Naive thymus-derived CD4-positive, alpha-beta T cell (primary cell): ENCODE results near the gene PCK2. TPM values are rescaled to one million over a fixed set of nuclear protein-coding genes. Genes with fewer than 3 reads are reported as not detected.

Source experiments
- ATAC-seq: fragments of 150-1000 bp; cut with Tn5 transposase; 2 replicates; pipeline ENCODE4 v1.10.0; 2021; ENCODE audit warnings: mild to moderate bottlenecking, moderate library complexity
- CTCF ChIA-PET: fragments of 350-600 bp; sonication (Branson Sonifier 250); formaldehyde crosslinking; loops from one replicate; lab custom pipeline; 2021; ENCODE audit warnings: antibody characterized with exemption; lab: Charles Lee
- POLR2A ChIA-PET: fragments of 350-600 bp; sonication (Branson Sonifier 250); formaldehyde crosslinking; loops from one replicate; lab custom pipeline; 2021; ENCODE audit warnings: antibody characterized with exemption, inconsistent platforms; lab: Charles Lee
- DNase-seq, 9 donors: peaks; one replicate each; pipeline versions ENCODE4 v3.0.0 to v3.0.0-alpha.2; 2020 to 2022; ENCODE audit warnings: mixed read lengths in 1 of 9
- H3K27ac ChIP-seq: one replicate; pipeline ENCODE4 v1.7.0; 2013; ENCODE audit warnings: mild to moderate bottlenecking, low read depth, low read length, moderate library complexity
- H3K27me3 ChIP-seq, 2 donors: one replicate each; pipeline ENCODE4 v1.7.0; 2013; ENCODE audit warnings: low read length in 2 of 2, mild to moderate bottlenecking in 2 of 2, moderate library complexity in 2 of 2; ENCODE audit not compliant: control insufficient read depth in 2 of 2, insufficient read depth in 2 of 2
- H3K36me3 ChIP-seq, 3 experiments: 1 replicate in 2 of 3; 2 replicates in 1 of 3; pipeline ENCODE4 v1.7.0; 2013; ENCODE audit warnings: low read length in 3 of 3, mild to moderate bottlenecking in 3 of 3, moderate library complexity in 1 of 3; ENCODE audit not compliant: insufficient read depth in 3 of 3, control insufficient read depth in 2 of 3
- H3K4me1 ChIP-seq, 2 donors: one replicate each; pipeline ENCODE4 v1.7.0; 2013; ENCODE audit warnings: low read length in 2 of 2, mild to moderate bottlenecking in 2 of 2, moderate library complexity in 1 of 2; ENCODE audit not compliant: control insufficient read depth in 2 of 2, insufficient read depth in 2 of 2
- H3K4me3 ChIP-seq: 2 replicates; pipeline ENCODE4 v1.7.0; 2013; ENCODE audit warnings: mild to moderate bottlenecking, low read length
- H3K9me3 ChIP-seq, 3 experiments: 1 replicate in 2 of 3; 2 replicates in 1 of 3; pipeline ENCODE4 v1.7.0; 2013; ENCODE audit warnings: low read length in 3 of 3; ENCODE audit not compliant: control insufficient read depth in 2 of 3
- H3K27ac Mint-ChIP-seq, 9 donors: one replicate each; pipeline ENCODE4 v1.8.0; 2020 to 2022; ENCODE audit warnings: mixed read lengths in 9 of 9, mild to moderate bottlenecking in 8 of 9, moderate library complexity in 5 of 9, inconsistent platforms in 2 of 9
- H3K27me3 Mint-ChIP-seq, 5 donors: one replicate each; pipeline ENCODE4 v1.8.0; 2021 to 2022; ENCODE audit warnings: mixed read lengths in 5 of 5, mild to moderate bottlenecking in 1 of 5
- H3K36me3 Mint-ChIP-seq, 5 donors: one replicate each; pipeline ENCODE4 v1.8.0; 2020 to 2022; ENCODE audit warnings: mixed read lengths in 5 of 5, mild to moderate bottlenecking in 3 of 5, inconsistent platforms in 1 of 5
- H3K4me1 Mint-ChIP-seq, 7 donors: one replicate each; pipeline ENCODE4 v1.8.0; 2020 to 2022; ENCODE audit warnings: mixed read lengths in 7 of 7, mild to moderate bottlenecking in 3 of 7, inconsistent platforms in 1 of 7
- H3K4me3 Mint-ChIP-seq, 10 donors: one replicate each; pipeline ENCODE4 v1.8.0; 2020 to 2022; ENCODE audit warnings: mild to moderate bottlenecking in 10 of 10, mixed read lengths in 10 of 10, moderate library complexity in 6 of 10, inconsistent platforms in 2 of 10
- H3K9me3 Mint-ChIP-seq, 11 donors: one replicate each; pipeline ENCODE4 v1.8.0; 2020 to 2022; ENCODE audit warnings: mixed read lengths in 11 of 11, mild to moderate bottlenecking in 4 of 11, inconsistent platforms in 1 of 11, moderate library complexity in 1 of 11
- intact Hi-C, 2 donors: fragments of 100-400 bp; cut with micrococcal nuclease; formaldehyde crosslinking; loops; one replicate each; pipeline ENCODE4 v1.15.1; 2023
- polyA plus RNA-seq, 2 donors: library from polyadenylated mRNA; unstranded; fragments of 300-500 nt; fragmentation: Illumina TruSeq; gene quantifications; one replicate each; pipeline ENCODE4 v1.2.3, GENCODE V29; 2021
- total RNA-seq, 6 experiments: library from RNA in 5 of 6; stranded (reverse) in 5 of 6; gene quantifications; 1 replicate in 5 of 6; 2 replicates in 1 of 6; pipeline ENCODE4 v1.2.3 and lab custom pipeline; 2021 to 2026

The PCK2 gene
- total and polyA plus RNA-seq, 7 experiments from 2014 or later: 7.2 to 56.2 (median 14.4) TPM

DNA sequence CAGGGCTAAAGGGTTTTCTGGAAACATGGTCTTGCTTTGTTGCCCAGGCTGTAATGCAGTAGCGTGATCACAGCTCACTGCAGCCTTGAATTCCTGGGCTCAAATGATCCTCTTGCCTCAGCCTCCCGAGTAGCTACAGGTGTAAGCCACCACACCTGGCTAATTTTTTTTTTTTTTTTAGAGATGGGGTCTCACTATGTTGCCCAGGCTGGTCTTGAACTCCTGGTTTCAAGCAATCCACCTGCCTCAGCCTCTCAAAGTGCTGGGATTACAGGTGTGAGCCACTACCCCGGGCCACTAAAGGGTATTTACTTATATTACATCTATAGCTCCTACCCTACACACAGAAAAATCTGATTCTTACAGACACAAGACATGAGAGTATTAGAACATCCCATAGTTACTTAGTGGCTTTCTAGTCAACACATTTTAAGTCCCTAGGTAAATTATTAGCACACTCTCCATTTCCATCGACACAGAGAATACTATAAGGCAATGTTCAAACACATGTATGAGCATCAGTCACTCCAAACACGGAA lies 14.3 kb downstream of the PCK2 start:
- Mint-ChIP-seq H3K4me1 (peaks cover 9 to 28% (median 13%) of the 10 kb centered on the region in 7 donors), H3K9me3 (peaks cover 0 to 2% (median 0%) of the 10 kb centered on the region in 11 donors), H3K4me3 (peak overlapping the region; percentile 3 to 68 (median 46)), H3K27me3 (no peaks in the 10 kb centered on the region), H3K36me3 (peaks cover 3 to 23% (median 13%) of the 10 kb centered on the region in 5 donors), H3K27ac (peak overlapping the region; percentile 90 to 97 (median 94))
- no peaks in the 10 kb centered on the region for H3K27me3 ChIP-seq
- peaks cover 0 to 4% (median 0%) of the 10 kb centered on the region in 3 experiments for H3K36me3 ChIP-seq
- ATAC-seq (peak; percentile 21), DNase-seq (no peak)
- ChIA-PET CTCF (interaction anchor here (0.7 to 11.7 kb wide), 26 partner anchors 8 to 610 kb away, joined by 3 to 246 read pairs (median 4); partner anchors contain the start of genes CARMIL3, EMC9, IRF9 and MDP1), POLR2A (interaction anchor here (0.6 to 6.7 kb wide), 17 partner anchors 13 to 1529 kb away, joined by 3 to 85 read pairs (median 6); partner anchors contain the start of genes CARMIL3, CHMP4A, EMC9 and IRF9)
- intact Hi-C loops: loop anchor here (1.0 to 2.0 kb wide), 6 partner anchors 14 to 188 kb away; partner anchors contain the start of gene PCK2 (in 1 of the 2)
- H3K4me1 ChIP-seq: peaks cover 11 to 12% of the 10 kb centered on the region in 2 donors
- H3K4me3 ChIP-seq: no peak overlapping the region
- peak overlapping the region; percentile 66 for H3K27ac ChIP-seq
- H3K9me3 ChIP-seq: no peaks in the 10 kb centered on the region

DNA sequence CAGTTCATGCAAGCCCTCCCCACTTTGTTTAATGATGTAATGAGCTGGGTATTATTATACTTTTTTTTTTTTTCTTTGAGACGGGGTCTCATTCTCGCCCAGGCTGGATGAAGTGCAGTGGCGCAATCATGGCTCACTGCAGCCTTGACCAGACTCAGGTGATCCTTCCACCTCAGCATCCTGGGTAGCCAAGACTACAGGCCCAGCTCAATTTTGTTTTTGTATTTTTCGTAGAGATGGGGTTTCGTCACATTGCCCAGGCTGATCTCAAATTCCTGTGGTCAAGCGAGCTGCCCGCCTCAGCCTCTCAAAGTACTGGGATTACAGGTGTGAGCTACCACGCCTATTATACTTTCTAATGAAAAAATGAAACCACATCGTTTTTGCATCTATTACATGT lies 15.9 kb downstream of the PCK2 start:
- peaks cover 9 to 31% (median 13%) of the 10 kb centered on the region in 7 donors for H3K4me1 Mint-ChIP-seq
- intact Hi-C loops: loop anchor here (10.0 kb wide), 4 partner anchors 555 to 1015 kb away; partner anchors contain the start of genes ACIN1 (in 2 of the 2), C14orf119 (in 2 of the 2), BCL2L2 (in 1 of the 2) and PPP1R3E (in 1 of the 2)
- no peak for ATAC-seq

DNA sequence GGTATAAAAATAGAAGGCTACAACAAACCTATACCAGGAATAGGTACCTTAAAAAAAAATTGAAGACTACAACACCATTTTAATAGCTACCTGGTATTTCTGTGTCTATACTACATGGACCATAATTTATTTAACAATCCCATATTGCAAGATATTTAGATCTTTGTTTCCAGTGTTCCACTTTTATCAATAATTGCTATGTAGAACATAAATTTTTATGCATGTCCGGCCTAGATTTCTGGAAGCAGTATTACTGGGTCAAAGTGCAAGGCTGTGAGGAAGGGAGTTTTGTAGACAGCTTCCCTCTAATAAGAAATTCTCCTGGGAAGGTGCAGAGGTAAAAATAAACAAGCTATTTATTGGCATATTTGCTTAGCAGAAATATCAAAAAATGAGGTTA lies 16.4 kb downstream of the PCK2 start:
- H3K4me3 ChIP-seq: no peak overlapping the region
- ATAC-seq: no peak
- POLR2A ChIA-PET: interaction anchor here (0.6 to 6.7 kb wide), 12 partner anchors 14 to 335 kb away, joined by 3 to 58 read pairs (median 5); partner anchors contain the start of genes CHMP4A, CIDEB, EMC9 and IRF9
- peaks cover 14 to 35% (median 17%) of the 10 kb centered on the region in 7 donors for H3K4me1 Mint-ChIP-seq
- intact Hi-C loops: loop anchor here (10.0 kb wide), 4 partner anchors 556 to 1016 kb away; partner anchors contain the start of genes ACIN1 (in 2 of the 2), C14orf119 (in 2 of the 2), BCL2L2 (in 1 of the 2) and PPP1R3E (in 1 of the 2)
- no peaks in the 10 kb centered on the region for H3K27me3 ChIP-seq
- peaks cover 0 to 6% (median 0%) of the 10 kb centered on the region in 11 donors for H3K9me3 Mint-ChIP-seq
- H3K27ac ChIP-seq: no peak overlapping the region
- peaks cover 0 to 7% (median 0%) of the 10 kb centered on the region in 3 experiments for H3K36me3 ChIP-seq
- DNase-seq: no peak
- peaks cover 0 to 3% (median 0%) of the 10 kb centered on the region in 5 donors for H3K27me3 Mint-ChIP-seq
- peaks cover 0 to 10% (median 4%) of the 10 kb centered on the region in 5 donors for H3K36me3 Mint-ChIP-seq
- no peak overlapping the region for H3K4me3 Mint-ChIP-seq
- peak overlapping the region in 6 of 9 donors; percentile 7 to 83 (median 54) for H3K27ac Mint-ChIP-seq
- no peaks in the 10 kb centered on the region for H3K9me3 ChIP-seq
- peaks cover 11 to 15% of the 10 kb centered on the region in 2 donors for H3K4me1 ChIP-seq
- CTCF ChIA-PET: interaction anchor here (0.5 to 11.7 kb wide), 8 partner anchors 17 to 102 kb away, joined by 3 to 246 read pairs (median 9); partner anchors contain the start of genes CARMIL3, IRF9, PCK2 and PSME1

More for the DNA sequence above, 15.9 kb downstream of the PCK2 start:
- Histone ChIP-seq H3K4me1 (peaks cover 11 to 14% of the 10 kb centered on the region in 2 donors), H3K27me3 (no peaks in the 10 kb centered on the region), H3K27ac (no peak overlapping the region), H3K9me3 (no peaks in the 10 kb centered on the region), H3K4me3 (no peak overlapping the region), H3K36me3 (peaks cover 0 to 7% (median 0%) of the 10 kb centered on the region in 3 experiments)
- no peak for DNase-seq
- Mint-ChIP-seq H3K27ac (peak overlapping the region in 2 of 9 donors; percentile 92), H3K36me3 (peaks cover 0 to 9% (median 2%) of the 10 kb centered on the region in 5 donors), H3K9me3 (peaks cover 0 to 6% (median 0%) of the 10 kb centered on the region in 11 donors), H3K4me3 (no peak overlapping the region), H3K27me3 (peaks cover 0 to 3% (median 0%) of the 10 kb centered on the region in 5 donors)
- POLR2A ChIA-PET: interaction anchor here (0.6 to 6.7 kb wide), 15 partner anchors 8 to 1509 kb away, joined by 3 to 58 read pairs (median 4); partner anchors contain the start of genes CIDEB, EMC9, IRF9 and MDP1
- CTCF ChIA-PET: interaction anchor here (0.5 to 11.7 kb wide), 15 partner anchors 9 to 517 kb away, joined by 3 to 246 read pairs (median 4); partner anchors contain the start of genes CARMIL3, IRF9, MDP1 and PCK2

DNA sequence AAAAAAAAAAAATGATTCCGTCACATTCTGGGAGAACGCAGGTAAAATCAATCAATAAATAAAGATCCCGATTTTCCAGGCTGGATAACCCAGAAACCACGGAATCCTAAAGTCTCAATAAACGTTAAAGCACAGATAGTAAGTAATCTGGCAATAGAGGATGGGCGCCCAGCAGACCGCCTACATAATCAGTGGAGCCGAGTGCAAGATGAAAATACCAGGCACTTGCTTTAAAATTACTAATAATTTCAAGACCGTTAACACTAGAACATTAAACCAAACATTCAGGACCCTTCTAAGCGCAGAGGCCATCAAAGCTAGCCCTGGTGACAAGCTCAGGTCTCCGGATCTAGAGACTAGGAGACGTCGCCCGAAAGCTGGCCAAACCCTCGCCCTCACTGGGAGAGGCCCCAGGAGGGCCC lies 19.3 kb downstream of the PCK2 start:
- intact Hi-C loops: loop anchor here (1.0 to 10.0 kb wide), 5 partner anchors 99 to 1019 kb away; partner anchors contain the start of genes ACIN1 (in 2 of the 2), C14orf119 (in 2 of the 2), BCL2L2 (in 1 of the 2) and PPP1R3E (in 1 of the 2)
- Histone ChIP-seq H3K27me3 (no peaks in the 10 kb centered on the region), H3K27ac (peak overlapping the region; percentile 93), H3K9me3 (no peaks in the 10 kb centered on the region), H3K4me3 (peak overlapping the region; percentile 99), H3K36me3 (peaks cover 0 to 25% (median 17%) of the 10 kb centered on the region in 3 experiments), H3K4me1 (peaks cover 27 to 28% of the 10 kb centered on the region in 2 donors)
- peak overlapping the region; percentile 93 to 100 (median 96) for H3K4me3 Mint-ChIP-seq
- DNase-seq (peak in 1 of 9 donors; percentile 19), ATAC-seq (no peak)
- H3K27me3 Mint-ChIP-seq: peaks cover 0 to 3% (median 0%) of the 10 kb centered on the region in 5 donors
- H3K27ac Mint-ChIP-seq: peak overlapping the region; percentile 96 to 100 (median 99)
- H3K36me3 Mint-ChIP-seq: peaks cover under 1 to 26% (median 15%) of the 10 kb centered on the region in 5 donors
- POLR2A ChIA-PET: interaction anchor here (0.8 to 15.5 kb wide), 20 partner anchors 10 to 812 kb away, joined by 3 to 298 read pairs (median 12); partner anchors contain the start of genes CARMIL3, CHMP4A, EMC9 and FITM1
- CTCF ChIA-PET: interaction anchor here (0.7 to 3.8 kb wide), 6 partner anchors 9 to 56 kb away, joined by 3 to 19 read pairs (median 10); partner anchors contain the start of genes EMC9, IRF9, PSME2 and RNF31
- H3K4me1 Mint-ChIP-seq: peaks cover 25 to 44% (median 39%) of the 10 kb centered on the region in 7 donors
- peaks cover 0 to 6% (median 0%) of the 10 kb centered on the region in 11 donors for H3K9me3 Mint-ChIP-seq

DNA sequence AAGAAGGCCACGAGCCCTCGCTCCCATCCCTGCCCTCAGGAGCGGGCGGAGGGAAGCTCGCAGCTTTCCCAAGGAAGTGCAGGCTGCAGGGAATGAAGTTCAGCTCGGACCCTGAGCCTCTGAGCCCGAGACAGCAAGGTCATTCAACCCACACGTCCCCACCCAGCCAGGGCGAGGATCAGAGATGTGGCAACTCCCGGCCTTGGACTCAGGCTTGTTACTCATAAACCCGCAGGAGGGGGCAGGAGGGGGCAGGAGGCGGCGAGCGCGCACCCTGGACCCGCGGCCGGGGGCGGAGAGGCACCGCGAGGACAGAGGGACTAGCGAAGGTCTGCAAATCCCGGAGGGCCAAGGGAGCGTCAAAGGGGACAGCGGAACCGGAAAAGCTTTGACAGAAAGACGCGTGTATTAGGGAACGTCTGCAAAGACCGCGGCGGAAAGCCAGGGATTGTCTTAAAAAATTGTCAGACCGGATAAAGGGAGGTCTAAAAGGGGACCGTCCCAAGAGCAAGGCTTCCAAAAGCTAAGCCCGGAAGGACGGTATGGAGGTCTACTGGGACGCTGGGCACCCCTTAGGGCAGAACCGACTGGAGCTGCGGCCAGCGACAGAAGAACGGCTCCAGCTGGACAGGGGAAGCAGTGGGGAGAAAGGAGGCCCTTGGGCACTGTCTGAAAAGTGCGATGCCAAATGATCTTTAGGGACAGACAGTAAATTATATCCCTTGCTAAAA lies 19.9 kb downstream of the PCK2 start:
- H3K36me3 Mint-ChIP-seq: peaks cover 5 to 32% (median 20%) of the 10 kb centered on the region in 5 donors
- peaks cover 0 to 6% (median 0%) of the 10 kb centered on the region in 11 donors for H3K9me3 Mint-ChIP-seq
- H3K4me1 ChIP-seq: peaks cover 22 to 23% of the 10 kb centered on the region in 2 donors
- POLR2A ChIA-PET: interaction anchor here (0.6 to 15.5 kb wide), 39 partner anchors 10 to 813 kb away, joined by 3 to 298 read pairs (median 5); partner anchors contain the start of genes CARMIL3, CBLN3, CHMP4A and EMC9
- peak in 5 of 9 donors; percentile 62 to 89 (median 83) for DNase-seq
- peaks cover 0 to 3% (median 0%) of the 10 kb centered on the region in 5 donors for H3K27me3 Mint-ChIP-seq
- H3K9me3 ChIP-seq: no peaks in the 10 kb centered on the region
- CTCF ChIA-PET: interaction anchor here (0.5 to 3.8 kb wide), 13 partner anchors 9 to 128 kb away, joined by 3 to 19 read pairs (median 4); partner anchors contain the start of genes EMC9, IRF9, PSME2 and RNF31
- ATAC-seq: peak; percentile 26
- peak overlapping the region; percentile 93 to 100 (median 96) for H3K4me3 Mint-ChIP-seq
- peak overlapping the region; percentile 93 for H3K27ac ChIP-seq
- peaks cover 22 to 43% (median 38%) of the 10 kb centered on the region in 7 donors for H3K4me1 Mint-ChIP-seq
- H3K27me3 ChIP-seq: no peaks in the 10 kb centered on the region
- intact Hi-C loops: loop anchor here (1.0 to 10.0 kb wide), 24 partner anchors 20 to 1019 kb away; partner anchors contain the start of genes ACIN1 (in 2 of the 2), C14orf119 (in 2 of the 2), CHMP4A (in 2 of the 2) and EMC9 (in 2 of the 2)
- peak overlapping the region; percentile 96 to 100 (median 99) for H3K27ac Mint-ChIP-seq
- peaks cover 0 to 30% (median 23%) of the 10 kb centered on the region in 3 experiments for H3K36me3 ChIP-seq
- H3K4me3 ChIP-seq: peak overlapping the region; percentile 99
